Calu3 (cell line): ENCODE measurements around the gene KIF20A. TPM values are rescaled to one million over a fixed set of nuclear protein-coding genes. Genes with fewer than 3 reads are reported as not detected.
A peak's percentile ranks its signal among the peaks of the same experiment; 100 is the strongest.
"Not testable (repeated sequence)": the region's sequence is repeated elsewhere in the genome, so short reads cannot be mapped to it uniquely, and the experiment has no call there.

ENCODE experiments used
- BruUV-seq: library from RNA; stranded (reverse); fragments of 400-500 nt; replicated peaks from 2 replicates; lab custom pipeline; 2021; lab: Mats Ljungman, UMichigan
- CTCF ChIA-PET: fragments of 300-600 bp; sonication (Branson Sonifier 250); formaldehyde crosslinking; loops from one replicate; lab custom pipeline; 2022; ENCODE audit warnings: antibody characterized with exemption; lab: Charles Lee
- DNase-seq: peaks from one replicate; pipeline ENCODE4 v3.0.0; 2022
- H3K27ac Mint-ChIP-seq: one replicate; pipeline ENCODE4 v1.8.0; 2022; ENCODE audit warnings: mixed read lengths; ENCODE audit not compliant: unreplicated experiment
- H3K27me3 Mint-ChIP-seq: one replicate; pipeline ENCODE4 v1.8.0; 2022; ENCODE audit warnings: mixed read lengths; ENCODE audit not compliant: unreplicated experiment
- H3K36me3 Mint-ChIP-seq: one replicate; pipeline ENCODE4 v1.8.0; 2022; ENCODE audit warnings: mild to moderate bottlenecking, moderate library complexity, mixed read lengths; ENCODE audit not compliant: insufficient read depth, unreplicated experiment
- H3K4me1 Mint-ChIP-seq: one replicate; pipeline ENCODE4 v1.8.0; 2022; ENCODE audit warnings: mild to moderate bottlenecking, low read depth, mixed read lengths; ENCODE audit not compliant: unreplicated experiment
- H3K4me3 Mint-ChIP-seq: one replicate; pipeline ENCODE4 v1.8.0; 2022; ENCODE audit warnings: mild to moderate bottlenecking, low read depth, moderate library complexity, mixed read lengths; ENCODE audit not compliant: unreplicated experiment
- H3K9me3 Mint-ChIP-seq: one replicate; pipeline ENCODE4 v1.8.0; 2022; ENCODE audit warnings: low read depth, mixed read lengths; ENCODE audit not compliant: unreplicated experiment
- intact Hi-C: fragments of 100-400 bp; cut with micrococcal nuclease; formaldehyde crosslinking; loops from one replicate; pipeline ENCODE4 v1.10.0; 2022; ENCODE audit not compliant: unreplicated experiment
- total RNA-seq: library from RNA; stranded (reverse); gene quantifications from 2 replicates; pipeline ENCODE4 v1.2.3, GENCODE V29; 2022
- TF ChIP-seq, protein P1 (sequence below): fragments of 200-600 bp; IDR thresholded peaks from one replicate; pipeline ENCODE4 v1.8.0; 2022; ENCODE audit warnings: antibody characterized with exemption; ENCODE audit not compliant: unreplicated experiment

The KIF20A gene
- total RNA-seq, 1 experiment from 2014 or later, result 68.9 TPM

DNA sequence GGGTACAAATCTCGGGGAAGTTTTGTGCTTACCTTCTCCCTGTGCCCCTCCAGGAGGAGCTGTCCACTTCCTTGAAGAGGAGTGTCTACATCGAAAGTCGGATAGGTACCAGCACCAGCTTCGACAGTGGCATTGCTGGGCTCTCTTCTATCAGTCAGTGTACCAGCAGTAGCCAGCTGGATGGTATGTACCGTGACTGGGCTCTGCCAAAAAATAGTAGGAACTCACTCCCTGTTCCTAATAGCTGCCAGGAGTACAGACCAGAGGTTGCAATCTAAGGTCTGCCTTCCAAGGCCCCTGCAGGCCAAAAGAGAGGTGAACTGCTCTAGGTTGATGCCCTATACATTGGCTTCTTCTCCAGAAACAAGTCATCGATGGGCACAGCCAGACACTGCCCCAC is 3.9 kb downstream of the KIF20A start:
- no peaks in the 10 kb centered on the region for H3K27me3 Mint-ChIP-seq
- no TSS peak for BruUV-seq

DNA sequence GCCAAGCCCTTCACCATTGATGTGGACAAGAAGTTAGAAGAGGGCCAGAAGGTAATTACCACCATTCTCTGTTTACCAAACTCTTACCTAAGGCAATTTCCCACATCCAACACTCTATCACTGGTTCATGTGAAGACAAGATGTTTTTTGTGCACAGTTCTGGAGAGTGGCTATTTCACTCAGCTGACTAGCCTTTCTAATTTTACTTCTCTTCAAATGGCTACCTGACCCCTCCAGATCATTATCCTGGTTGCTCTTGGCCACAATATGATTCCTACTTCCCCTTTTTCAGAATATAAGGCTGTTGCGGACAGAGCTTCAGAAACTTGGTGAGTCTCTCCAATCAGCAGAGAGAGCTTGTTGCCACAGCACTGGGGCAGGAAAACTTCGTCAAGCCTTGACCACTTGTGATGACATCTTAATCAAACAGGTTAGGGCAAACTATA is 7.1 kb downstream of the KIF20A start:
- TF ChIP-seq, protein P1, sequence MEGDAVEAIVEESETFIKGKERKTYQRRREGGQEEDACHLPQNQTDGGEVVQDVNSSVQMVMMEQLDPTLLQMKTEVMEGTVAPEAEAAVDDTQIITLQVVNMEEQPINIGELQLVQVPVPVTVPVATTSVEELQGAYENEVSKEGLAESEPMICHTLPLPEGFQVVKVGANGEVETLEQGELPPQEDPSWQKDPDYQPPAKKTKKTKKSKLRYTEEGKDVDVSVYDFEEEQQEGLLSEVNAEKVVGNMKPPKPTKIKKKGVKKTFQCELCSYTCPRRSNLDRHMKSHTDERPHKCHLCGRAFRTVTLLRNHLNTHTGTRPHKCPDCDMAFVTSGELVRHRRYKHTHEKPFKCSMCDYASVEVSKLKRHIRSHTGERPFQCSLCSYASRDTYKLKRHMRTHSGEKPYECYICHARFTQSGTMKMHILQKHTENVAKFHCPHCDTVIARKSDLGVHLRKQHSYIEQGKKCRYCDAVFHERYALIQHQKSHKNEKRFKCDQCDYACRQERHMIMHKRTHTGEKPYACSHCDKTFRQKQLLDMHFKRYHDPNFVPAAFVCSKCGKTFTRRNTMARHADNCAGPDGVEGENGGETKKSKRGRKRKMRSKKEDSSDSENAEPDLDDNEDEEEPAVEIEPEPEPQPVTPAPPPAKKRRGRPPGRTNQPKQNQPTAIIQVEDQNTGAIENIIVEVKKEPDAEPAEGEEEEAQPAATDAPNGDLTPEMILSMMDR, result no peak
- Mint-ChIP-seq H3K36me3 (peaks cover 51% of the 10 kb centered on the region), H3K9me3 (no peaks in the 10 kb centered on the region), H3K4me1 (no peaks in the 10 kb centered on the region), H3K27me3 (no peaks in the 10 kb centered on the region), H3K27ac (no peak overlapping the region), H3K4me3 (no peak overlapping the region)
- intact Hi-C loops, result loop anchor here (10.0 kb wide), 1 partner anchor 229 kb away; no protein-coding TSS in a partner anchor
- no TSS peak for BruUV-seq
- CTCF ChIA-PET, result no interaction called here
- no peak for DNase-seq

More for the DNA sequence above, 3.9 kb downstream of the KIF20A start:
- Mint-ChIP-seq H3K27ac (no peak overlapping the region), H3K4me3 (no peak overlapping the region), H3K4me1 (no peaks in the 10 kb centered on the region), H3K36me3 (peaks cover 36% of the 10 kb centered on the region), H3K9me3 (no peaks in the 10 kb centered on the region)
- TF ChIP-seq, protein P1, result no peak
- intact Hi-C loops, result loop anchor here (5.0 to 10.0 kb wide), 2 partner anchors 174 to 232 kb away; no protein-coding TSS in a partner anchor
- CTCF ChIA-PET, result interaction anchor here (0.6 kb wide), 1 partner anchor 160 kb away, joined by 4 read pairs; no protein-coding TSS in a partner anchor
- DNase-seq, result no peak

DNA sequence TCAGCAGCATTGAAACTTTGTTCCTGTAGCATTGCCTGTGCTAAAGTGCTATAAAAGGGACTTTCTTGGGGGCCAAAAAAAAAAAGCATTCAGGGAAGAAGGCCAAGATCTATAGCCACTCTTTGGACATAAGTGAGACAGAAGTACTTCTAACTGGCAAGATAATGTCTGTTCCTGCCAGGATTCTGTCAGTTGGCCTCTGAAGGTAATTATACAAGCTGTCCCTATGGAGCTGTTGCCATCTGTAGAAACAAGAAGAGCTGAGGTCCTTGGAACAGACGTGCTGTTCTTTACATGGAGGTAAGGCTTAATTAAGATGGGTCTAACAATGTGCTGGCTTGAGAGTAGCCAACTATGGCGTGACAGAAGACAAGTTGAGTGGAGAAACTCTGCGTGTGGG is 9.7 kb downstream of the KIF20A start:
- TF ChIP-seq, protein P1, result no peak
- no peak overlapping the region for H3K27ac Mint-ChIP-seq
- H3K4me3 Mint-ChIP-seq, result no peak overlapping the region
- BruUV-seq, result TSS peak; percentile 21
- H3K4me1 Mint-ChIP-seq, result no peaks in the 10 kb centered on the region
- H3K9me3 Mint-ChIP-seq, result no peaks in the 10 kb centered on the region
- CTCF ChIA-PET, result no interaction called here
- DNase-seq, result no peak
- H3K27me3 Mint-ChIP-seq, result no peaks in the 10 kb centered on the region
- intact Hi-C loops, result loop anchor here (10.0 kb wide), 1 partner anchor 226 kb away; no protein-coding TSS in a partner anchor
- peaks cover 65% of the 10 kb centered on the region for H3K36me3 Mint-ChIP-seq

DNA sequence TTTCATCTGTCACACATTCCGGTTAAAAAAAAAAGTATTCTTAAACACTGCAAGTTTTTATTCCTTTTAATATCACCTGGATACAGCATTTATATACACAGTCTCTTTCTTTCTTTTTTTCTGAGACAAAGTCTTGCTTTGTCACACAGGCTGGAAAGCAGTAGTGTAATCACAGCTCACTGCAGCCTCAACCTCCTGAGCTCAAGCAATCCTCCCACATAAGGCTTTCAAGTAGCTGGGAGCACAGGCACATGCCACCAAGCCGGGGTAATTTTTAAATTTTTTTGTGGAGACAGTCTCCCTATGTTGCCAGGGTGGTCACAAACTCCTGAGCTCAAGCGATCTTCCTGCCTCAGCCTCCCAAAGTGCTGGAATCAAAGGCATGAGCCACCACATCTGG is 13.9 kb downstream of the KIF20A start:
- peaks cover 60% of the 10 kb centered on the region for H3K36me3 Mint-ChIP-seq
- intact Hi-C loops, result no loop called here
- H3K4me3 Mint-ChIP-seq, result no peak overlapping the region
- H3K9me3 Mint-ChIP-seq, result no peaks in the 10 kb centered on the region
- CTCF ChIA-PET, result no interaction called here
- H3K4me1 Mint-ChIP-seq, result no peaks in the 10 kb centered on the region
- TF ChIP-seq, protein P1, result no peak
- DNase-seq, result no peak
- H3K27ac Mint-ChIP-seq, result no peak overlapping the region
- BruUV-seq, result no TSS peak
- no peaks in the 10 kb centered on the region for H3K27me3 Mint-ChIP-seq

DNA sequence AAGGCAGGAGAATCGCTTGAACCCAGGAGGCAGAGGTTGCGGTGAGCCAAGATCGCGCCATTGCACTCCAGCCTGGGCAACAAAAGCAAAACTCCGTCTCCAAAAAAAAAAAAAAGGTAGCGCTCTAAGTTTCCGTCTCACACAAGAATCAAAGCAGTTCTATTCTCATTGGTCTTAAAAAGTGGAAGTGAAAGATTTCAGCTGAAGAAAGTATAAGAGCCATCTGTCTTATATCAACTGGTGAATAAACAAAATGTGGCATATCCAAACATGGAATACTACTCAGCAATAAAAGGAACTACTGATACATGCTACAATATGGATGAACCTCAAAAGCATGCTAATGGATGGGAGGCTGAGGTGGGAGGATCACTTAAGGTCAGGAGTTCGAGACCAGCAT is 14.9 kb downstream of the KIF20A start:
- DNase-seq, H3K4me3 Mint-ChIP-seq, BruUV-seq, intact Hi-C loops, H3K27ac Mint-ChIP-seq, H3K4me1 Mint-ChIP-seq, H3K9me3 Mint-ChIP-seq, H3K27me3 Mint-ChIP-seq: not testable (repeated sequence)
- CTCF ChIA-PET, result interaction anchor here (0.5 kb wide), 1 partner anchor 35 kb away, joined by 3 read pairs; no protein-coding TSS in a partner anchor
- H3K36me3 Mint-ChIP-seq, result peaks cover 57% of the 10 kb centered on the region
